ENCODE data around the gene RWDD3. TPM values are rescaled to one million over a fixed set of nuclear protein-coding genes. Genes with fewer than 3 reads are reported as not detected.

RWDD3 gene
- total and polyA plus RNA-seq, 10 of the 15 experiments (the other 5 are each of a cell fraction or from before 2014, with no cell fraction given): 9.8 to 42.9 (median 21.4) TPM

DNA sequence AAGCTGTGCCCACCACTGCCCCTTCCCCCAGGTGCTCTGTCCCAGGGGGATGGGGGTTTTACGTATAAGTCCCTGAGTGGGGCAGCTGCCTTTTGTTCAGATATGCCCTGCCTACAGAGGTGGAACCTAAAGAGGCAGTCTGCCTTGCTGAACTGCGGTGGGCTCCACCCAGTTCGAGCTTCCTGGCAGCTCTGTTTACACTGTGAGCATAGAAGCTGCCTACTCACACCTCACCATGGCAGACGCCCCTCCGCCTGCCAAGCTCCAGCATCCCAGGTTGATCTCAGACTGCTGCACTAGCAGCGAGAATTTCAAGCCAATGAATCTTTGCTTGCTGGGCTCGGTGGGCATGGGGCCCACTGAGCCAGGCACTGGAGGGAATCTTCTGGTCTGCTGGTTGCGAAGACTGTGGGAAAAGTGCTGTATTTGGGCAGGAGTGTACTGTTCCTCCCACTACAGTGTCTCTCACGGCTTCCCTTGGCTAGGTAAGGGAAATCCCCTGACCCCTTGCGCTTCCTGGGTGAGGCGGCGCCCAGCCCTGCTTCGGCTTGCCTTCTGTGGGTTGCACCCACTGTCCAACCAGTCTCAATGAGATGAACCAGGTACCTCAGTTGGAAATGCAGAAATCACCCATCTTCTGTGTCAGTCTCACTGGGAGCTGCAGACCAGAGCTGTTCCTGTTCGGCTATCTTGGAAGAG is 17.6 kb upstream of the RWDD3 start (continued):
- no peak for TF ChIP-seq CEBPZ (IDR thresholded peaks at IDR 0.05; ENCODE audit: low read depth, low read length)
- TF ChIP-seq RB1 (IDR thresholded peaks at IDR 0.05; ENCODE audit: borderline replicate concordance): no peak
- TF ChIP-seq FOXM1 (IDR thresholded peaks at IDR 0.05; ENCODE audit: low read depth, low read length): no peak
- no peak for TF ChIP-seq BRCA1 (IDR thresholded peaks at IDR 0.05; ENCODE audit: low read depth, low read length)
- no peak for TF ChIP-seq ZNF24 (IDR thresholded peaks at IDR 0.05)
- no peak for TF ChIP-seq ZBED1 (IDR thresholded peaks at IDR 0.05; ENCODE audit: borderline replicate concordance)
- TF ChIP-seq MTA3 (IDR thresholded peaks at IDR 0.05; ENCODE audit: borderline replicate concordance, low read length): no peak
- TF ChIP-seq NBN (IDR thresholded peaks at IDR 0.05): no peak

DNA sequence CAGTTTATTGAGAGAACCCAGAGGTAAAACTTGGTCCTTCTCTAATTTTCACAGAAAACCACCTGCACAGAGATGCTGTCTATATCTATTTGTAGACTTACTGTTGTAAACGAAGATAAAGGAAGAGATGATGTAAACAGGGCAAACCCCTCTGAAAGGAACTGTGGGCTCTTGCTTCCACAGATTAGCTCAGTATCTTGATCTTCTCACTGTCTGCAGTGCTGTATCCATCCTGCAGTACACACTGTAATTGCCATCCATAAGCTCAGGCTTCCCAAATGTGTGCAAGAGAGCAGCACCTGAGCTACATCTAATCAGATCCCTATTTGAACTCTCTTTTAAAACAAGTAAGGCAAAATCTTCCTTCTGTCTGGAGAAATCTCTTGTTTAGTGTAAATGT is 16.6 kb upstream of the RWDD3 start:
- no peaks in the 10 kb centered on the region for H4K20me1 ChIP-seq (ENCODE audit: control insufficient read depth, insufficient read depth)
- SMC1A ChIA-PET (ENCODE audit: uncharacterized antibody, unreplicated experiment): no interaction called here
- FAIRE-seq (no peak), ATAC-seq (no peak), DNase-seq (ENCODE audit: low read depth, low spot score) (no peak)
- in situ Hi-C loops (cut with MboI) (no loop called here), intact Hi-C loops (cut with micrococcal nuclease; ENCODE audit: unreplicated experiment) (no loop called here)
- H3K4me2 ChIP-seq (ENCODE audit: control insufficient read depth, insufficient read depth): no peak overlapping the region
- H3K4me1 ChIP-seq (ENCODE audit: control insufficient read depth, insufficient read depth, low read length): no peaks in the 10 kb centered on the region
- no peak overlapping the region for H3K27ac ChIP-seq (ENCODE audit: control insufficient read depth, insufficient read depth)
- no peak overlapping the region for H2AFZ ChIP-seq (ENCODE audit: control insufficient read depth, low read depth, low read length)
- no peaks in the 10 kb centered on the region for H3K36me3 ChIP-seq (ENCODE audit: control insufficient read depth in 2 of 2, insufficient read depth in 2 of 2, low read length in 1 of 2)
- H3K9ac ChIP-seq (ENCODE audit: control insufficient read depth, insufficient read depth, low read length): no peak overlapping the region
- POLR2A ChIA-PET: no interaction called here
- BruUV-seq (replicated peaks): no TSS peak
- CTCF ChIA-PET: interaction anchor here (1.0 to 1.5 kb wide), 2 partner anchors 16 to 133 kb away, joined by 3 to 4 read pairs; no protein-coding TSS in a partner anchor
- TF ChIP-seq RBBP5 (conservative IDR thresholded peaks at IDR 0.05) (no peak), BMI1 (IDR thresholded peaks at IDR 0.05; ENCODE audit: borderline replicate concordance) (no peak), CEBPZ (IDR thresholded peaks at IDR 0.05; ENCODE audit: low read depth, low read length) (no peak), IRF5 (IDR thresholded peaks at IDR 0.05; ENCODE audit: borderline replicate concordance) (no peak)
- H3K9me3 ChIP-seq (replicated peaks; ENCODE audit: control insufficient read depth, insufficient read depth, low read length): no peaks in the 10 kb centered on the region
- H3K79me2 ChIP-seq (ENCODE audit: control insufficient read depth, insufficient read depth, low read length): no peaks in the 10 kb centered on the region
- 0% methylated on average over 1 of the region's 1 CpG for WGBS (ENCODE audit: insufficient coverage, insufficient replicate concordance, low lambda C conversion rate, missing lambda C conversion rate)
- RAD21 ChIA-PET (ENCODE audit: unreplicated experiment): no interaction called here
- no peak overlapping the region for H3K4me3 ChIP-seq
- no peaks in the 10 kb centered on the region for H3K27me3 ChIP-seq (replicated peaks in 1 of 2; ENCODE audit: control insufficient read depth in 2 of 2, insufficient read depth in 2 of 2, low read length in 1 of 2)
